Endothelial cell of umbilical vein (primary cell): ENCODE data around the gene TCF15.
A peak's percentile ranks its signal among the peaks of the same experiment; 100 is the strongest.

Source experiments
- EZH2 ChIP-seq: IDR thresholded peaks from 2 replicates; pipeline ENCODE4 v1.6.1; 2012; ENCODE audit warnings: borderline replicate concordance, low read depth, mild to moderate bottlenecking, moderate library complexity, low read length, inconsistent platforms; ENCODE audit not compliant: severe bottlenecking
- FOS ChIP-seq: IDR thresholded peaks from 2 replicates; pipeline ENCODE4 v1.6.1; 2011; ENCODE audit warnings: mild to moderate bottlenecking, low read length, moderate library complexity, borderline replicate concordance; ENCODE audit not compliant: insufficient read depth
- JUN ChIP-seq: IDR thresholded peaks from 2 replicates; pipeline ENCODE4 v1.6.1; 2011; ENCODE audit warnings: borderline replicate concordance, low read depth; ENCODE audit not compliant: insufficient read length, insufficient read depth
- MYC ChIP-seq: IDR thresholded peaks from one replicate; pipeline ENCODE4 v1.6.1; 2011; ENCODE audit warnings: mild to moderate bottlenecking, low read depth, low read length
- POLR2A ChIP-seq: IDR thresholded peaks from 2 replicates; pipeline ENCODE4 v1.6.1; 2012; ENCODE audit warnings: low read depth, mild to moderate bottlenecking, control low read depth, low read length
- POLR2AphosphoS5 ChIP-seq: IDR thresholded peaks from 2 replicates; pipeline ENCODE4 v1.6.1; 2012; ENCODE audit warnings: low read depth, mild to moderate bottlenecking, control low read depth, low read length, moderate library complexity; ENCODE audit not compliant: insufficient read depth
- TF ChIP-seq, protein P1 (sequence below), 2 donors: IDR thresholded peaks; 1 replicate in 1 of 2; 2 replicates in 1 of 2; pipeline ENCODE4 v1.5.1; 2011; ENCODE audit warnings: low read length in 2 of 2, mild to moderate bottlenecking in 2 of 2, moderate library complexity in 2 of 2, control low read depth in 1 of 2, inconsistent platforms in 1 of 2, low read depth in 1 of 2; ENCODE audit not compliant: insufficient read depth in 1 of 2; ENCODE audit errors: extremely low read depth in 1 of 2
- TF ChIP-seq, protein P2 (sequence below): IDR thresholded peaks from 2 replicates; pipeline ENCODE4 v1.6.1; 2011; ENCODE audit not compliant: insufficient read depth, insufficient read length

DNA sequence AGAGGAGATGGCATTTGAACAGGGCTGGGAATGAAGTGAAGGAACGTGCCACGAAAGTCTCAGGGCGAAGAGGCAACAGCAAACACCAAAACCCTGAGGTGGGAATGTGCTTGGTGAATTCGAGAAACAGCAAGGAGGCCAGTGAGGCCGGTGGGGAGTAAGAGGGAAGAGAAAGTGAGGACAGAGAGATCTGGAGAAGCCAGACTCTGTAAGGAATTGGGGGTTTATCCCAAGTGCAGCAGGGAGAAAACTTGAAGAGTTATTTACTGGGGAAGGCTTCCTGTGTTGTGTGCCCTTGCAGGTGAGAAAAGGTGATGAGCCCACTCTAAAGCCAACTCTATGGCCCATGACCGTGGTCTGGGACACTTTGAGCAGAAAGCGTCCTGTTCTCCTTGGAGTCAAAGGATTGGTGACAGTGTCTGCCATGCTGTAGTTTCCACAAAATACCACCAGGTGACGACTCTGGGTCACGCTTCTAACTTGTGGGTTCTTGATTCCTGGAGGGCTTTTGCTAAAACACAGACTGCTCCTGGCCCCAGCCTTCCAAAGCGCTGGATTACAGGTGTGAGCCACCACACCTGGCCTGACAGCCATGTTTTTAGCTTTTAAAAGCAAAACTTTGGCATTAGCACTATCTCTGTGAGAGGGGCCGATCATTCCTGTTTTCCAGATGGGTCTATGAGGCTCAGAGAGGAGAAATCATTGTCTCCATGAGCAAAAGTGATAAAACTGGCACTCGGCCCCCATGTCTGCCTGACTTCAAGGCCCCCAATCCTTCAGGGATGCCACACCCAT lies 48.5 kb downstream of the TCF15 start:
- TF ChIP-seq, protein P1, sequence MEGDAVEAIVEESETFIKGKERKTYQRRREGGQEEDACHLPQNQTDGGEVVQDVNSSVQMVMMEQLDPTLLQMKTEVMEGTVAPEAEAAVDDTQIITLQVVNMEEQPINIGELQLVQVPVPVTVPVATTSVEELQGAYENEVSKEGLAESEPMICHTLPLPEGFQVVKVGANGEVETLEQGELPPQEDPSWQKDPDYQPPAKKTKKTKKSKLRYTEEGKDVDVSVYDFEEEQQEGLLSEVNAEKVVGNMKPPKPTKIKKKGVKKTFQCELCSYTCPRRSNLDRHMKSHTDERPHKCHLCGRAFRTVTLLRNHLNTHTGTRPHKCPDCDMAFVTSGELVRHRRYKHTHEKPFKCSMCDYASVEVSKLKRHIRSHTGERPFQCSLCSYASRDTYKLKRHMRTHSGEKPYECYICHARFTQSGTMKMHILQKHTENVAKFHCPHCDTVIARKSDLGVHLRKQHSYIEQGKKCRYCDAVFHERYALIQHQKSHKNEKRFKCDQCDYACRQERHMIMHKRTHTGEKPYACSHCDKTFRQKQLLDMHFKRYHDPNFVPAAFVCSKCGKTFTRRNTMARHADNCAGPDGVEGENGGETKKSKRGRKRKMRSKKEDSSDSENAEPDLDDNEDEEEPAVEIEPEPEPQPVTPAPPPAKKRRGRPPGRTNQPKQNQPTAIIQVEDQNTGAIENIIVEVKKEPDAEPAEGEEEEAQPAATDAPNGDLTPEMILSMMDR (IDR thresholded peaks at IDR 0.05; ENCODE audit: extremely low read depth in 1 of 2, insufficient read depth in 1 of 2, low read depth in 1 of 2, low read length in 2 of 2): peak; percentile 95
- TF ChIP-seq POLR2A: no peak
- TF ChIP-seq FOS: no peak
- no peak for TF ChIP-seq EZH2
- no peak for TF ChIP-seq JUN
- no peak for TF ChIP-seq POLR2AphosphoS5
- TF ChIP-seq, protein P2, sequence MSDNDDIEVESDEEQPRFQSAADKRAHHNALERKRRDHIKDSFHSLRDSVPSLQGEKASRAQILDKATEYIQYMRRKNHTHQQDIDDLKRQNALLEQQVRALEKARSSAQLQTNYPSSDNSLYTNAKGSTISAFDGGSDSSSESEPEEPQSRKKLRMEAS: no peak
- no peak for TF ChIP-seq MYC
